Smooth muscle cell (in vitro differentiated cells): ENCODE results near the gene CARS2. TPM values are rescaled to one million over a fixed set of nuclear protein-coding genes. Genes with fewer than 3 reads are reported as not detected.

ENCODE experiments used
- DNase-seq: peaks from one replicate; lab custom pipeline; 2025; ENCODE audit not compliant: unreplicated experiment; lab: John Stamatoyannopoulos, UW
- H2AFZ ChIP-seq: fragments of 200-600 bp; sonication (generic); 2 replicates; pipeline ENCODE4 v1.6.0; 2016; ENCODE audit warnings: antibody characterized with exemption, low read depth, mild to moderate bottlenecking
- H3F3A ChIP-seq: fragments of 200-600 bp; sonication (generic); 2 replicates; pipeline ENCODE4 v1.6.0; 2017; ENCODE audit warnings: antibody characterized with exemption, low read depth
- H3K27ac ChIP-seq: fragments of 200-600 bp; sonication (generic); 2 replicates; pipeline ENCODE4 v1.5.1; 2016; ENCODE audit warnings: low read depth, mild to moderate bottlenecking
- H3K27me3 ChIP-seq: fragments of 200-600 bp; sonication (generic); 2 replicates; pipeline ENCODE4 v1.6.1; 2016; ENCODE audit warnings: low read depth, mild to moderate bottlenecking
- H3K36me3 ChIP-seq: fragments of 200-600 bp; sonication (generic); 2 replicates; pipeline ENCODE4 v1.5.1; 2016; ENCODE audit warnings: low read depth
- H3K4me1 ChIP-seq: fragments of 200-600 bp; sonication (generic); 2 replicates; pipeline ENCODE4 v1.5.1; 2016; ENCODE audit warnings: low read depth
- H3K4me2 ChIP-seq: fragments of 200-600 bp; sonication (generic); 2 replicates; pipeline ENCODE4 v1.6.0; 2016; ENCODE audit warnings: mild to moderate bottlenecking
- H3K4me3 ChIP-seq: fragments of 200-600 bp; sonication (generic); 2 replicates; pipeline ENCODE4 v1.5.1; 2016; ENCODE audit warnings: mild to moderate bottlenecking
- H3K79me2 ChIP-seq: fragments of 200-600 bp; sonication (generic); 2 replicates; pipeline ENCODE4 v1.6.0; 2016; ENCODE audit warnings: low read depth, mild to moderate bottlenecking
- H3K9ac ChIP-seq: fragments of 200-600 bp; sonication (generic); 2 replicates; pipeline ENCODE4 v1.6.0; 2016; ENCODE audit warnings: low read depth
- H3K9me3 ChIP-seq: fragments of 200-600 bp; sonication (generic); replicated peaks from 2 replicates; pipeline ENCODE4 v1.5.1; 2016; ENCODE audit warnings: low read depth
- H4K20me1 ChIP-seq: fragments of 200-600 bp; sonication (generic); 2 replicates; pipeline ENCODE4 v1.6.0; 2016; ENCODE audit warnings: low read depth
- CTCF ChIP-seq: fragments of 200-600 bp; sonication (generic); IDR thresholded peaks from 2 replicates; pipeline ENCODE4 v1.5.1; 2017; ENCODE audit warnings: borderline replicate concordance, mild to moderate bottlenecking, antibody characterized with exemption; ENCODE audit not compliant: insufficient read depth, poor library complexity, severe bottlenecking
- WGBS: methylation state at CpG from one replicate; pipeline ENCODE4 v1.1.7; 2016; ENCODE audit warnings: low lambda C conversion rate; 5-methylcytosine and 5-hydroxymethylcytosine counted together
- polyA plus RNA-seq: library from polyadenylated mRNA; unstranded; fragments of >200 nt; fragmentation: Nextera tagmentation; extraction: Ambion mirVana; gene quantifications from 2 replicates; pipeline ENCODE4 v1.2.1, GENCODE V29; 2016
- total RNA-seq: library from RNA; depleted of rRNA; stranded (reverse); fragments of >200 nt; gene quantifications from 2 replicates; pipeline ENCODE4 v1.2.3, GENCODE V29; 2014

CARS2 gene
- total and polyA plus RNA-seq, 2 experiments from 2014 or later = 37.5 to 71.7 TPM

- under 1% methylated on average over 74 of the region's 74 CpGs for WGBS
- H2AFZ ChIP-seq = peak overlapping the region; percentile 11
Measured at GRCh38 chr13:110715395-110716246, 9.7 kb upstream of the CARS2 start.

GRCh38 chr13:110714797-110715394, 9.0 kb upstream of the CARS2 start:
- TF ChIP-seq CTCF = no peak
- Histone ChIP-seq H3K4me2 (peak overlapping the region; percentile 95), H3F3A (peaks cover 22% of the 10 kb centered on the region), H4K20me1 (peaks cover 42% of the 10 kb centered on the region), H3K27me3 (no peaks in the 10 kb centered on the region), H3K27ac (peak overlapping the region; percentile 76), H3K9ac (peak overlapping the region; percentile 83), H3K79me2 (peaks cover 59% of the 10 kb centered on the region), H3K9me3 (no peaks in the 10 kb centered on the region), H3K4me3 (peak overlapping the region; percentile 95), H2AFZ (no peak overlapping the region), H3K36me3 (peaks cover 2% of the 10 kb centered on the region), H3K4me1 (peaks cover 25% of the 10 kb centered on the region)
- peak; percentile 82 for DNase-seq
- 2% methylated on average over 45 of the region's 49 CpGs for WGBS

More at GRCh38 chr13:110715395-110716246, 9.7 kb upstream of the CARS2 start:
- Histone ChIP-seq H3K4me1 (peaks cover 25% of the 10 kb centered on the region), H3K27me3 (no peaks in the 10 kb centered on the region), H3K36me3 (peaks cover 3% of the 10 kb centered on the region), H3K4me2 (peak overlapping the region; percentile 95), H3K9me3 (no peaks in the 10 kb centered on the region), H3K4me3 (peak overlapping the region; percentile 95), H3K79me2 (peaks cover 63% of the 10 kb centered on the region), H3K9ac (peak overlapping the region; percentile 87), H3F3A (peaks cover 16% of the 10 kb centered on the region), H4K20me1 (peaks cover 49% of the 10 kb centered on the region), H3K27ac (peak overlapping the region; percentile 67)
- DNase-seq = peak; percentile 85
- TF ChIP-seq CTCF = peak; percentile 24

- Histone ChIP-seq H4K20me1 (peaks cover 34% of the 10 kb centered on the region), H3K9me3 (no peaks in the 10 kb centered on the region), H3K4me3 (peak overlapping the region; percentile 95), H3K9ac (peak overlapping the region; percentile 83), H3K27ac (peak overlapping the region; percentile 76), H3K4me1 (peaks cover 25% of the 10 kb centered on the region), H2AFZ (no peak overlapping the region), H3K4me2 (peak overlapping the region; percentile 95), H3K79me2 (peaks cover 52% of the 10 kb centered on the region), H3K36me3 (no peaks in the 10 kb centered on the region), H3K27me3 (no peaks in the 10 kb centered on the region), H3F3A (peaks cover 22% of the 10 kb centered on the region)
- WGBS = under 1% methylated on average over 45 of the region's 86 CpGs
- DNase-seq = peak; percentile 46
- TF ChIP-seq CTCF = no peak
Measured at GRCh38 chr13:110713981-110714796, 8.3 kb upstream of the CARS2 start.
